C1 segment of cervical spinal cord (tissue), 14 donors: ENCODE results near the gene HELZ2.

Experiments
- DNase-seq, 14 donors: peaks; one replicate each; lab custom pipeline; 2025; lab: John Stamatoyannopoulos, UW

Gene HELZ2

DNA sequence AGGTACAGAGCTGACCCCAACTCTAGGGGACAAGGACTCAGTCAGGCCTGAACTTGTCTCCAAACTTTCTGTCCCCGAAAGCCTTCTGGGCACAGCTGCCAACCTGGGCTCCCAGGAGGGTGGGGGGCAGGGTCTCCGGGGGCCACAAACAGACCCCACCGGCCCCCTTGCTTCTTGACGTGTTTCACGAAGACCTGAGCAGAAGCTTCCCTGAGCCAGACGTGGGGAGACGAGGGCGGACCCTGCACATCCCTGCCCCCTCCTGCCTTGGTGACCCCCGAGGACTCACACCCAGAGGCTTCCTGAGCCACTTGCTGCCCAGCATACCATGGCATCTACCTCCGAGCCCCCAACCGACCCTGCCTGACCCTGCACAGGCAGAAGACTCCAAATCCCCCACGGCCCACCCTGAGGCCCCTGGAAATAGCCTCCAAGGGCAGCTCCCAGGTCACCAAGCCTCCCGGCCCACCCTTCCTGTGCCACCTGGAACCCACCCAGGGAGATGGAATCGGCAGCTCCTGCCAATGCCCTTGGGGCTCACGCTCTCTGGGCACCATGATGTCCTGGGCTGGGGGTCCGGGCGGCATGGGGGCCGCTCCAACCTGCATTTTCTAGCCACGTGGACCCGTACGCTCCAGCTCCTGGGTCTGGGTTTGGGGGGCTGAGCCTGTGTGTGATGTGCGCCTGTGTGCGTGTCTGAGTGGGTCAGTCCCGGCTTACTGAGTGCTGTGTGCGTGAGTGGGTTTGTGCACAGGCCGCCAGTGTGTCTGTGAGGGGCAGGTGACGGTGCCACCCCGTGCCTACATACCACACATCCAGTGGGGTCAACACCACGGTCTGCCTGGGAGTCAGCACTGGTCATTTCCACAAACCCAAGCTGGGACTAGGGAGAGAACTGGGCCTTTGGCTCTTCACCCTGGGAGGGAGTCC lies 34.3 kb downstream of the HELZ2 start:
- no peak for DNase-seq

DNA sequence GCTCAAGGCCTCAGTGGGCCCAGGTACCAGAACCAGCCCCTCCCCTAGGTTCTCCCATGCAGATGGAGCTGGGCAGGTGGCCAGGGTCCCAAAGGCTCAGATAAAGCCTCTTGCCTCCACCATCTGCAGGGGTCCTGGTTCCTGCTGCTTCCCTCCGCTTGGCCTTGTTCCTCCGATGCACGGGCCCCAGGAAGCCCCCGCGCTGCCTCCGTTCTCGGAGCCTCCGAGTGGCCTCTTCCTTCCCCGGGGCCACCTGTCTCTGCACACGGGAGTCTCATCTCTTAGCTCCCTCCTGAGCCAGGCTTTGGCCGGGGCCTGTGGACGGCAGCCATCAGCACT lies 35.0 kb downstream of the HELZ2 start:
- DNase-seq: no peak

DNA sequence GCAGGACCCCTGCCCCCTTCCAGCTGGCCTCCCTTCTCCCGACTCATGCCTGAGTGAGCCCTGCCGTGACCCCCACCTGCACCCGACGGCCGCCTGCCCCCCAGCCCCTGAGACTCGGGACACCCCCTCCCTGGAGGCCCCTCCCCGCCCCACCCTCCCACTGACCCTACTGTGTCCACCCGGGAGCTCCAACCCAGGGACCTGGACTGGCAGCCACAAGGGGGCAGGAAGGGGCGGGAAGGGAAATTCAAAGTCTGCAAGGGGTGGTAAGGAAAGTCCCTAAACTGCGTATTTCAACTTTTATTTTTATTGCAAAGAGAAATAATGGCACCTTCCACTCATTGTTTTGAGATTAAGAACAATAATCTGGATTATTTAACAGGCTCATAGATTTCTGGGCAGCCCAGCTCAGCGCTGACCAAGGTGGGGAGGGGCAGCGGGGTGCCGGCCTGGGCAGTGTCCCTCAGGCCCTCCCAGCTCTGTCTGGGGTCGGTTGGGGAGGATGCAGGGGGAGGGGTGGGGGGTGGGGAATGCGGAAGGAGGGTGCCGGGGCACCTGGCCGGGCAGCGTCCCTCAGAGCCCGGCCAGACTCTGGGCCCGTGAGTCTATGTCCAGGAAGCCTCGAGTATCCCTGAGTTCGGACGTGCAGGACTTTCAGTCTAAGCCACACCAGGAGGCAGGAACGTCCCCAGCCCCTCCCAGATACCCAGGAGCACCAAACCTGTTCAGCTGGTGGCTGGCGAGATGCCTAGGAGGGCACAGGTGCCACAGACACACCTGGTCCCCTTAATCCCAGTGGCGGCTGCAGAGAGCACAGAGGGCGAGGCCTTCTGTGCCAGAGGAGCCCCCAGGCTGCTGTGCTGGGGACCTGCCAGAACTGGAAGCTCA lies 35.6 kb downstream of the HELZ2 start:
- no peak for DNase-seq

DNA sequence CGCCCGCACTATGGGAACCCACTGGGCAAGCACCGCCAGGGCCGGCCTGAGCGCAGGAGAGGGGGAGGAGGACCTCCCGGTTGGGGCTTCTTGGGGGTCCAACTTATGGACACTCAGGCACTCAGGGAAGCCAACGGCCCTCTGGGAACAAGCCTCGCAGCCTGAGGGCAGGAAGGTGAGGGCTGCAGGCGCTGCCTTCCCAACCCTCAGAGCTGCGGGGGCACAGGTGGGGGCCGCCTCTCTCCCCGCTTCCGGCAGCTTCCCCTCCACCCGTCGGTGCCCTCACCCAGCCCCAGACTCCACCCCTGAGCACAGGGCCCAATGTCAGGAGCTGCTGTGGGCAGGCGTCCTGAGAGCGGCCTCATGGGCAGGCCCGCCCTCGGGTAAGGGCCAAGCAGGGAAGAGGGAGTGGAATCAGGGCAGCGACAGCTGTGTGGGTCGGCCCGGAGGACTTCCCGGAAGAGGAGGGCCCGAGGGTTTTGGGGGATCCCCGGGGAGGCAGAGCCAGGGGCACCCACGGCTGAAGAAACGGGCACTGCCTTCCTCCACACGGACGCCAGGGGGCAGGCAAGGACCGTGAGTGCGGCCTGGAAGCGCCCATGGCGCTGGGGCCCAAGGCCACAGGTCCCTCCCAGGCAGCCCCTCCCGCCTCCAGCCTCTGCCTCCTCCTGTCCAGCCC lies 36.4 kb downstream of the HELZ2 start:
- DNase-seq: peak in 13 of 14 donors; percentile 26 to 77 (median 48)

DNA sequence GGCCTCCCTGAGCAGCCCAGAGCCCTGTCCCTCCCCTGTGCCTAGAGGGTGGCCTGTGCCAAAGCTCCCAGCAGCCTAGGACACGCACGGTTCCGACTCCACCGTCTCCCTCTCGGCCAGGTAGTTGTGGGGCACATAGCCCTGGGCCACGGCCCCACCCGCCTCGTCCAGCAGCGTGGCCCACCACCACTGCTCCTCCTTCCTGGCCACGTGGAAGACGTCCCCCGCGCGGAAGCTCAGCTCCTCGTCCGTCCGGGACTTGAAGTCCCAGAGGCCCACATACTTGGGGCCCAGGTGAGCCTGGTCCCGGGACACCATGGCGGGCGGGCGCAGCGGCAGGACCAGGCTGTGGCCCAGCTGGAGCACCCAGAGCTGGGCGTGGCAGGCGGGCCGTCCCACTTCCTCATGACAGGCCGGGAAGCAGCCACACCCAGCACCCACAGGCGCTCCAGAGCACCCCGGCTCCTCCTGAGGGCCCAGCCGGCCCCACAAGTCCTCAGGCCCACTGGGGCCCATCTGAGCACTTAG lies 37.0 kb downstream of the HELZ2 start, which contains the start of gene PTK6:
PTK6 (minus strand) TSS at position 380 of the 528 bp plus-strand sequence; CDS start at position 318, 62 bp downstream.
- DNase-seq: no peak

DNA sequence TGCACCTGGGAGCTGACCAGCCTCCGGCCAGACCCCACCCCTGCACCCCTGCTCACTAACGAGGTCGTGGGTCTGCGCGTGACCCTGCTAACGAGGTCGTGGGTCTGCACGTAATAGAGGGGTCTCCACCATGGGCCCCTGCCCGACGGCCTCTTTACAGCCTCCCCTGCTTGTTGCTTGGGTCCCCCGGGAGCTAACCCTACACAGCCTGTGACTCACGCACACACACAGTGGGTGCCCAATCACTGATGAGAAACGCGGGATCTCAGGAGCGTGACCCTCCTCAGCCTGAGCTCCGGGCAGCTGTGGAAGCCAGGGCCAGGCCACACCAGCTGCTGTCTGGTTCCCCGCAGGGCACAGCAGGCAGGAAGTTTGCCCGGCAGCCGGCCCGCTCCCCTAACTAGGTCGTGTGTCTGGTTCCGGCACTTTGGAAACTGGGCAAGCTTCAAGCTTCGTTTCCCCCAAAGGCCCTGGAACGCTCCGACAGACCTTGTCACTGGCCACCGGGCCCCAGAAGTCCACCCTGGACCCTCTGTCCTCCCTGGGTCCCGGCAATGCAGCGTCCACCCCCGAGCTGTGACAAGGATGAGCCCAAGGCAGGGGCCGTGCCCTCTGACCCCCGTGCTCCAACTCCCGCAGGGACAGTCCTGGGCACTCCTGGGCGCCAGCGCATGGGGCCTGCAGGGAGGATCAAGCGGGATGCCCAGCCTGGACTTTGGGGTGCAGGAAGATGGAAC lies 37.6 kb downstream of the HELZ2 start:
- no peak for DNase-seq

DNA sequence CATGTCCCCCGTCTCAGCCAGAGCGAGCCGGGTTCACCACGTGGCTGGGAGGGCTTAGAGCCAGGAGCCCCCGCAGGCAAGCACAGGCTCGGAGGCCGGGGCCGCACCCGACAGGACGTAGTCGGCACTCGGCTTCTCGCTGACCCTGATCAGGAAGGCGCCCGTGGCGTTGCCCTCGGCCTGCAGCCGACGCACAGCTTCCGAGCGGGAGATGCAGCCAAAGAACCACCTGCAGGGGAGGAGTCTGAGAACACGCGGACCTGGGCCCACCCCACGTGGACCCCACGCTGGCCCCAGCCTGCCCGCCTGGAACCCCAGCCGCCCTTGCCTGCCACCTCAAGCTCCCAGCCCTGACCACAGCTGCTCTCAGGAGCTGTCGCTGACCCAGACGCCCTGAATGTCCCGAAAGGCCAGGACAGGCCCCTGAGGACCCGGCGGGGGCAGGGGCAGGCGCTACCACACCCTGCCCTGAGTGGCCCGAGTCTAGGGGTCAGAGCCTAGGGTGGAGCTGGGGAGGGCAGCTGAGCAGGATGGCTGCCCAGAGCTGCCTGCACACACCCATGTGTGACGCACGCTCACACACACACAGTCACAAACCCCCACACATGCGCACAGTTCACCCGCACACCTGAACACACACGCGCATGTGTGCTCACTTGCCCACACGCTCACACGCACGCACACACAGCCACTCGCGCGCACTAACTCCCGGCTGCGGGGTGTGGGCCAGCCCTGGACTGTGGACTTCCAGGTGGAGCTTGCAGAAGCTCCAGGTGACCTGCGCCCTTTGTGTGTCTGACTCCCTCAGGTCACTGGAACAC lies 39.0 kb downstream of the HELZ2 start:
- no peak for DNase-seq

DNA sequence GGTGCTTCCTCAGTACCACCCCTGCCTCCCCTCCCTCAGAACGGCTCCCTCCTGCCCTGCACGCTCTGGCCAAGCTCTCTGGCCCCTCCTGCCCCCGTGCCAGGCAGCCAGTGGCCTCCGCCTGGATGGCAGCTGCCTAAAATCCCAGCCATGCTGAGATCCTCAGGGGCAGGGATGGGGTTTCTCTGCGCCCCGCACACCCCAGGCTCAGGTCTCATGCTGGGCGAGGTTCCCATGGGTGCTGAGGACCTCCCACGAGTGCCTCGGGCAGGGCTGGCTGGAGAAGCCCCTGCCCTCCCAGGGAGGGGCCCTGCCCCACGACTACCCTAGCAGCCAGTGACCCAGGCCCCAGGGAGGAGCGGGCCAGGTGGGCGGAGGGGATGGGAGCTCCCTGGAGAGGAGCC lies 39.6 kb downstream of the HELZ2 start:
- DNase-seq: no peak

DNA sequence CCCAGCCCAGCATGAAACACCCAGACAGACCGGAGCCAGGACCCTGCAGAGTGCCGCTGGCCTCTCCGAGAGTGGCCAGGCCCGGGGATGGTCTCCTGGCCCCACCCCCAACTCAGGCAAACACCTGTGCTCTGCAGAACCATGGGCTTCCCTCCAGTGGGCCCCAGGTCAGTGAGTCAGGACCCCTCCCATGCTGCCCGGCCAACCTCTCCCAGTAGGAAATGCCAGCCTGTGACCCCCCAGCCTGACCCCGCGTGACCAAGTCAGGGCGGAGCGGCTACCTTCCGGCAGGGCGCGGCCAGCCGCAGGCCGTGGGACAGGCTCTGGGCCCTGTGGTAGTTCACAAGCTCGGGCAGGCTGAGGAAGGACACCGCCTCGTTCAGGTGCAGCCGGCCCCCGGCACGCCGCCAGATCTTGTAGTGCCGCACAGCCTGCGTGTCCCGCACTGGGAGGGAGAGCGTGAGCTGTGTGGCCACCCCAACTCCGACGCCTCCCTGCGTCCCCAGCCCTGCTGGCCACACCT lies 40.1 kb downstream of the HELZ2 start:
- no peak for DNase-seq

DNA sequence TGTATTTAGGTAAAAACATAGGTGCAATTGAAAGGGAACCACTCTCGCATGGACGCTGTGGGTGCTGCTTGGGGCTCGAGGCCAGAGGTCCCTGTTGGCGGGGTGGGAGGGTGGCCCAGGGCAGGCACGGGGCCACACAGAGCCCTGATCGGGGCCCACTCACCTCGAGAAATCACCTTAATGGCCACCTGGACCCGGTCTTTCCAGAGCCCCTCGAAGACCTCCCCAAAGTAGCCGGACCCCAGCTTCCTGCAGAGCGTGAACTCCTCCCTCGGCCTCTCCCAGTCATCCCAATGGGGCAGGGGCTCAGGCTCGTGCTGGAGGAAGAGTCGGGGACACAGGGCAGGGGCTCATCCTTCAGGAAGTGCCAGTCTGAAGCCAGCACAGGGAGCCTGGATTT lies 40.7 kb downstream of the HELZ2 start:
- no peak for DNase-seq

DNA sequence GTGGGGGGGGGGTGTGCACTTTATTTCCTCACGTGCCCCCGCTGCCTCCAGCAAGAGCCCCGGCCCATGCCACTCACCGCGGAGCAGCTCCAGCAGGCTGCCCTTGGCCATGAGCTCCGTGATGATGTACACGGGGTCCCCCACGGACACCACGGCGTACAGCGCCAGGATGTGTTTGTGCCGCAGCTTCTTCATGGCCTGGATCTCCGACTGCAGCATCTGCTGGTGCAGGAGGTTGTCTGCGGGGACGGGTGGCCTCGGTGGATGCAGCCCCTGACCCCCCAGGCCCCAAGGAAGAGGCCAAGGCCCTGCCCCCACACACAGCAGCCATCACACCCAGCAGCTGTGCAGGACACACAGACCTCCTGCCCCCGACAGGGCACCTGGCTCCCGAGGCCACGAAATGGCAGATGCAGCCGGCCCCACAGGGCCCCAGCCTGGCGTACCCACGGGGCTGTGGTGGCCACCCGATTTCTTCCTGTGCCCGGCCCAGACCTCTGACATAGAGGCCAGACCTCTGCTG lies 41.5 kb downstream of the HELZ2 start:
- no peak for DNase-seq

DNA sequence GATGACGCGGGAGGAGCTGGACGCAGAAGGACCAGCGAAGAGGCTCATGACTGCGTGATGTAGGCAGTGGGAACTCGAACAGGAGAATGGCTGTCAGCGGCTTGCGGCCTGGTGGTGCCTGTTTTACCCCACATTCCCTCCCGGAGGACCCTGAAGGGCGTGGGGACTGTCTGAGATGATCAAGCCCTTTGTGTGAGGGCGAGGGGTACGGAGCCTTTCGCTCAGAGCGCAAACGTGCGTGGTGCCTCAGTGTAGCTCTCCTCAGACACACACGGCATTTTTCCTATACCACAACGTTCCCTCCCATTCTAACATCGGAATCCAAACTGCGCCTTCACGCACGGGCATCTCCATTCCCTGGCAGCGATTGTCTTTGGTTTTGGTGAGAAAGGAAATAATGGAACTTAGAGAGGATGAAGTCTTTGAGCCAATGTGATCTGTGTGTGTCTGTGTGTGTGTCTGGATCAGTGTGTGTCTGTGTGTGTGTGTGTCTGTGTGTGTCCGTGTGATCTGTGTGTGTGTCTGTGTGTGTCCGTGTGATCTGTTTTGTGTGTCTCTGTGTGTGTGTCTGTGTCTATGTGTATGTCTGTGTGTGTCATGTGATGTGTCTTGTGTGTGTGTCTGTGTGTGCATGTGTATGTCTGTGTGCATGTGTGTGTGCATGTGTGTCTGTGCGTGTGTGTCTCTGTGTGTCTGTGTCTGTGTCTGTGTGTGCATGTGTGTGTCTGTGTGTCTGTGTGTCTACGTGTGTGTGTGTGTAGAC lies 42.2 kb downstream of the HELZ2 start:
- no peak for DNase-seq

DNA sequence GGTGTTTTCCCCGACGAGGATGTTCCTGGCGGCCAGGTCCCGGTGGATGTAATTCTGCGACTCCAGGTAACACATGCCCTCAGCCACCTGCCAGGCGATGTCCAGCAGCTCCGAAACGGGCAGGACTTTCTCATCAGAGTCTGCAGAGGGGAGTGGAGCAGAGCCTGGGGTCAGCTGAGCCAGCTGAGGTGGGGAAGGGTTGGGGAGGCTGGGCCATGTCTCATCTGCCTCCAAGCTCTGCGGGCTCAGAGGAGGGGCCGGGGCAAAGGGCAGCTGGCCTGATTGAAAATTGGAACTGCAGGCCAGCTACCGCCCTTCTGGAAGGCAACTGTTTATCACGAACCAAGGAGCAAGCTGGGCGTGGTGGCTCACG lies 43.3 kb downstream of the HELZ2 start:
- no peak for DNase-seq

DNA sequence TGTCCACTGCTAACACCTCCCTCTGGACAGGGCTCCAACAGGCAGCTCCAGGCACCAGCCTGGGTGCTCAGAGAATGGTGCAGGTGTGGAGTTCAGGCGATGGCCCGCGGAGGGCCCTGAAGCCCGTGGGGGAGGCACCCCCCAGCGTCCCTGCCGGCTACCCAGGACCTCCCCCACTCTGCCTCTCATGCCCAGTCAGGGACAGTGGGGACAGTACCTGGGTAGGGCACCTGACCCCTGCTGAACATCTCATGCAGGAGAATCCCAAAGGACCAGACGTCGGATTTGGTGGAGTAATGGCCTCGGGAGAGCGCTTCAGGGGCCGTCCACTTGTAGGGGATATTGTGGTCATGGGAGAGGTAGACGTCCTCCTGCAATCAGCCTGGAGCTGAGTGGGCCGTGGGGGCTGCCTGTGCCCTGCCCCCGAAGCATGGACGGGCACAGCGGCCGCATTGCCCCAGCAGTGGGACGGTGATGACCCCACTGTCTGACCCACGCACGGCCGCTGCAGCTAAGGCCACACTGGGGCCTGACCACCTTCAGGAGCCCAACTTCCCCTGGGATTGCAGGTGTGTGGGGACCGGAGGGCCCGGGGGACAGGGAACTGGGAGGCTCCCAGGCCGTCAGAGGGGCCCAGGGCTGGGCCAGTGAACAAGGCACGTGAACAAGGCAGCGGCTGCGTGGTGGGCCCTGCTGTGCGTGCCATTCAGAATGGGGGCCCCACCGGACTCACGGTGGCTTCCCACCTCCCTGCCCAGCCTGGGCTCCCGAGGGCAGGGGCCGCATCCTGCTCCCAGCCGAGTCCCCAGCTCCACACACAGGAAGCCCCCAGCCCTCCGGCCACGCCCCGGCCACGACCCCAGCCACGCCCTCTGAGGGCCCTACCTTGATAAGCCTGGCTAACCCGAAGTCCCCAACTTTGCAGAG lies 43.9 kb downstream of the HELZ2 start:
- DNase-seq: no peak

DNA sequence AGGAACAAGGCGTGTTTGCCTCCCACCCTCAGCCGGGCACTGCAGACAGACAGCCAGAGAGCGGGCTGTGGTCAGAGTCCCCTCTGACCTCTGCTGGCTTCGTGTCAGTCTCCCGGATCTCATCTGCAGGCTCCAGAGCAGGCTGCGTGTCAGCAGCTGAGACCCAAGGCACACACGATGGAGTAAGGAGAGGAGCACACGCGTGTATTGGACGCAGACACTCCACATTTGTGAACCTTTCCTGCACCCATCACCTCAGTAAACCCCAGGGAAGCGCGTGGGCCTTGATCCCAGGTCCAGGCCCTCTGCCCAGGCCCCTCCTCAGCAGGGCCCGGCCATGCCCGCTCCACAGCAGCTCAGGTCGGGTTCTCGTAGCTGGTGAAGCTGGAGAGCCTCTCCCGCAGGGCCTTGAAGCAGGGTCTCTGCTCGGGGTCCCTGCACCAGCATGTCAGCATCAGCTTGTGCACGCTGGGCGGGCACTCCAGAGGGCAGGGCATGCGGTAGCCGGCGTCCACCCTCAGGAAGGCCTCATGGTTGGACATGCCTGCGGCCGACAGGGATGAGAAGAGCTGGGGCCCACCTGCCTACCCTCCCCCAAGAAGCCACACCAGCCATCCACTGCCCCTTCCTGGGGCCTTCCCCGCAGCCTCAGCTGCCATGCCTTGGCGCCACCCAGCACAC lies 44.7 kb downstream of the HELZ2 start:
- DNase-seq: no peak

DNA sequence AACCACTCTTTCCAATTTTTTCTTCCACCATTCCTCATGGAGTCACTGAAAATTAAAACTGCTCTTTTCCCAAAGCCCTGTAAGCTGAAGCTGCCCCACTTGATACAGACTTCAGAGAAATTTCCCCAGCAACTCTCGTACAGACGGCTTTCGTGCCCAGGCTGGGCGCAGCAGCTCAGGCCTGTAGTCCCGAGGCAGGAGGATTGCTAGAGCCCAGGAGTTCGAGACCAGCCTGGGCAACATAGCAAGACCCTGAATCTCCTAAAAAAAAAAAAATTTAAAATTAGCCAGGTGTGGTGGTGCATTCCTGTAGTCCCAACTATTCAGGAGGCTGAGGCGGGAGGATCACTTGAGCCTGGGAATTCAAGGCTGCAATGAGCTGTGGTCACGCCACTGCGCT lies 46.9 kb downstream of the HELZ2 start:
- no peak for DNase-seq

DNA sequence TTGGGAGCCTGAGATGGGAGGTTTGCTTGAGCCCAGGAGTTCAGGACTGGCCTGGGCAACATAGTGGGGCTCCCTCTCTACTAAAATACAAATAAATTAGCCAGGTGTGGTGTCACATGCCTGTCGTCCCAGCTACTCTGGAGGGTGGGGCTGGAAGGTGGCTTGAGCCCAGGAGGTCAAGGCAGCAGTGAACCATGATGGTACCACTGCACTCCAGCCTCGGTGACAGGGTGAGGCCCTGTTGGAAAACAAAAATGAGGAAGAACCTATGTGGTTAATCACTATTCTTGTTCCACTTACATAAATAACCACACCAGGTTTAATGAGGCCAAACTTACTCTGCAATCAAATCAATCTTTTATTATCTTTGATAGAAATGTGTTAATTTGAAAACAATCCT lies 48.1 kb downstream of the HELZ2 start:
- DNase-seq: no peak
